ENCODE measurements around the gene C9orf43.

- no peak for TF ChIP-seq CTCF (IDR thresholded peaks at IDR 0.05)
- no peak for TF ChIP-seq POLR2A (IDR thresholded peaks at IDR 0.05)
Measured at GRCh38 chr9:113464286-113464660, 53.7 kb downstream of the C9orf43 start.

All from tibial nerve (tissue), 3 donors.